ENCODE data around the gene SEMA4G. TPM values are rescaled to one million over a fixed set of nuclear protein-coding genes. Genes with fewer than 3 reads are reported as not detected.

The SEMA4G gene
- total RNA-seq, 4 donors from 2014 or later: 0.66 to 2.5 (median 1.4) TPM

DNA sequence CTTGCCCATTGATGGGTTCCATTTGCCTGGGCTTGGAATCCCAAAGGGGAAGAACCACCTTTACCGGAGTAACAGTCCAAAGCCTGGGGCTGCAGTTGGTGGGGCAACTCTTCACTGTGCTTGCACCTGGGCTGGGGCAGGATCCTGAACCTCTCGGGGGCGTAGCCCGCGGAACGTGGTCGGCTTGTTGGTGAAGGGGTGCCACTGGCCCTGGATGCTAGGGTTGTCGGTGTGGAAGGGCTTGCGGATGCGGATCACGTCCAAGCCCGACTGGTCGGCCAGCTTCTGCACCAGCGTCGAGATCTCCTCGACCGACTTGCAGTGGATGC, 17.3 kb downstream of the SEMA4G start:
- WGBS: 48% methylated on average over 8 of the region's 17 CpGs
- Histone ChIP-seq H3K4me3 (peak overlapping the region; percentile 76 to 92 (median 90)), H3K27me3 (no peaks in the 10 kb centered on the region), H3K27ac (replicated peaks in 1 of 4) (peak overlapping the region; percentile 77 to 86 (median 82)), H3K9me3 (no peaks in the 10 kb centered on the region), H3K36me3 (peaks cover 9 to 68% (median 59%) of the 10 kb centered on the region in 4 donors), H3K4me1 (peaks cover 22 to 51% (median 38%) of the 10 kb centered on the region in 4 donors)
- TF ChIP-seq POLR2AphosphoS5 (IDR thresholded peaks at IDR 0.05) (no peak), EP300 (IDR thresholded peaks at IDR 0.05) (no peak), POLR2A (IDR thresholded peaks at IDR 0.05; ENCODE audit: low read depth) (no peak)
- TF ChIP-seq, protein P1, sequence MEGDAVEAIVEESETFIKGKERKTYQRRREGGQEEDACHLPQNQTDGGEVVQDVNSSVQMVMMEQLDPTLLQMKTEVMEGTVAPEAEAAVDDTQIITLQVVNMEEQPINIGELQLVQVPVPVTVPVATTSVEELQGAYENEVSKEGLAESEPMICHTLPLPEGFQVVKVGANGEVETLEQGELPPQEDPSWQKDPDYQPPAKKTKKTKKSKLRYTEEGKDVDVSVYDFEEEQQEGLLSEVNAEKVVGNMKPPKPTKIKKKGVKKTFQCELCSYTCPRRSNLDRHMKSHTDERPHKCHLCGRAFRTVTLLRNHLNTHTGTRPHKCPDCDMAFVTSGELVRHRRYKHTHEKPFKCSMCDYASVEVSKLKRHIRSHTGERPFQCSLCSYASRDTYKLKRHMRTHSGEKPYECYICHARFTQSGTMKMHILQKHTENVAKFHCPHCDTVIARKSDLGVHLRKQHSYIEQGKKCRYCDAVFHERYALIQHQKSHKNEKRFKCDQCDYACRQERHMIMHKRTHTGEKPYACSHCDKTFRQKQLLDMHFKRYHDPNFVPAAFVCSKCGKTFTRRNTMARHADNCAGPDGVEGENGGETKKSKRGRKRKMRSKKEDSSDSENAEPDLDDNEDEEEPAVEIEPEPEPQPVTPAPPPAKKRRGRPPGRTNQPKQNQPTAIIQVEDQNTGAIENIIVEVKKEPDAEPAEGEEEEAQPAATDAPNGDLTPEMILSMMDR (IDR thresholded peaks at IDR 0.05): no peak
- DNase-seq (ENCODE audit: extremely low spot score): no peak
- intact Hi-C loops (cut with DNase I): loop anchor here (5.0 kb wide), 1 partner anchor 41 kb away; no protein-coding TSS in a partner anchor

DNA sequence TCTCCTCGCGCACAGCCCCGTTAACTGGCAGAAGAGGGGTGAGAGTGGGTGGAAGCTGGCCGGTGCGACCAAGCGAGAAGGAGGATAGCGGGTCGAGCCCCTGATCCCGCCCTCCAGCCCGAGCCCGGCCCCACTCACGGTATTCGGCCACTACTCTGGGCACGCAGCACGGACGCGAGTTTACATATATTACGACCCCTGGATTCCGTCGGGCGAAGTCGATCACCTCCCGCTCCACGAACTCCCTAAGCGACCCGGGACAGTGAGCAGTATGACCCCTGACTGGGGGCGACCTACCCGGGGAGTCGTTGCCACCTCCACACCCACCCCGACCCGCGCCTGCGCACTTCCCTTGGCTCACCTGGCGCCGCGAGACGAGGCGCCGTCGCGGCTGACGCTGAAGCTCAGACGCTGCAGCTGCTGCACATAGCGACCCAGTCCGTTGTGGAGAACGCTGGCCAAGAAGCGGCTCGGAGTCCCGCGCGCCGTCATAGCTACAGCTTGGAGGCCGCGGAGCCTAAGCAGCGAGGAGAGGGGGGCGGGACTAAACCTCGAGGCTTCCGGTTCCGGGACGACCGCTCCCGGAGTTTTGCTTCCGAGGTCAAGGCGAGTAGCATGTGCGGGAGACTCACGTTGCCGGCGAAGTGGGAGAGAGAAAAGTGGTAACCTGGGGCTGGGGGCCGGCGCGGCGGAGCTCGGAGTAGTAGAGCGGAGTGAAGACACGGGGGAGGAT, 17.8 kb downstream of the SEMA4G start, which contains the start of the genes MRPL43 and TWNK:
TSS of gene MRPL43 (minus strand) at position 546 of the 733 bp plus-strand sequence. CDS start at position 492, 54 bp downstream.
TSS of gene TWNK (plus strand) at position 592 of the 733 bp plus-strand sequence. CDS start 668 bp downstream, outside the sequence.
- Histone ChIP-seq H3K4me1 (peaks cover 22 to 51% (median 38%) of the 10 kb centered on the region in 4 donors), H3K4me3 (peak within 1 kb of the TSS; percentile 76 to 92 (median 90)), H3K9me3 (no peaks in the 10 kb centered on the region), H3K36me3 (peaks cover 9 to 67% (median 55%) of the 10 kb centered on the region in 4 donors), H3K27ac (replicated peaks in 1 of 4) (peak within 1 kb of the TSS; percentile 77 to 86 (median 82)), H3K27me3 (no peaks in the 10 kb centered on the region)
- 2% methylated on average over 40 of the region's 75 CpGs for WGBS
- peak; percentile 97 for DNase-seq (ENCODE audit: extremely low spot score)
- TF ChIP-seq POLR2AphosphoS5 (IDR thresholded peaks at IDR 0.05) (peak; percentile 80 to 87), POLR2A (IDR thresholded peaks at IDR 0.05; ENCODE audit: low read depth) (no peak), EP300 (IDR thresholded peaks at IDR 0.05) (no peak)
- TF ChIP-seq, protein P1 (IDR thresholded peaks at IDR 0.05): peak in 1 of 3 experiments; percentile 8
- intact Hi-C loops (cut with DNase I): loop anchor here (5.0 kb wide), 1 partner anchor 40 kb away; no protein-coding TSS in a partner anchor

DNA sequence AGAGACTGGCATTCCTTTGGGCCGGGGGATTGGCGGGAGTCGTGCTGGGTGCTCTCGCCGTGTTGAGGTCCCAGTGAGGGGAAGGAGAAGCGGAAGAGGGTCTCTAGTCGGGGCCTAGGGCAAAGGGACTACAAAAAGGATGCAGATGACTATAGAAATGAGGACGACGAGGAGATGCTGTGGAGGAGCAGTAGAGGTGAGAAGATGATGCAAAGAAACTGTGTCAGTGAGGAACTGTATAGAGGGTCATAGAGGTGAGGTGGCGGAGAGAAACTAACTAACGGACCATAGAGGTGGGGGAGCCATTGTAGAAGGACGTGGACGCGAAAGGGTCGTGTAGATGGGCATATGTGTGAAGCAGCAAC, 18.4 kb downstream of the SEMA4G start:
- no peaks in the 10 kb centered on the region for H3K9me3 ChIP-seq
- H3K27me3 ChIP-seq: no peaks in the 10 kb centered on the region
- peak overlapping the region; percentile 77 to 86 (median 82) for H3K27ac ChIP-seq (replicated peaks in 1 of 4)
- peaks cover 10 to 63% (median 52%) of the 10 kb centered on the region in 4 donors for H3K36me3 ChIP-seq
- intact Hi-C loops (cut with DNase I): loop anchor here (5.0 kb wide), 1 partner anchor 40 kb away; no protein-coding TSS in a partner anchor
- DNase-seq (ENCODE audit: extremely low spot score): no peak
- WGBS: 2% methylated on average over 15 of the region's 15 CpGs
- H3K4me1 ChIP-seq: peaks cover 22 to 51% (median 38%) of the 10 kb centered on the region in 4 donors
- H3K4me3 ChIP-seq: peak overlapping the region; percentile 76 to 92 (median 90)
- TF ChIP-seq, protein P1 (IDR thresholded peaks at IDR 0.05): no peak
- TF ChIP-seq POLR2A (IDR thresholded peaks at IDR 0.05; ENCODE audit: low read depth) (no peak), EP300 (IDR thresholded peaks at IDR 0.05) (no peak), POLR2AphosphoS5 (IDR thresholded peaks at IDR 0.05) (no peak)

DNA sequence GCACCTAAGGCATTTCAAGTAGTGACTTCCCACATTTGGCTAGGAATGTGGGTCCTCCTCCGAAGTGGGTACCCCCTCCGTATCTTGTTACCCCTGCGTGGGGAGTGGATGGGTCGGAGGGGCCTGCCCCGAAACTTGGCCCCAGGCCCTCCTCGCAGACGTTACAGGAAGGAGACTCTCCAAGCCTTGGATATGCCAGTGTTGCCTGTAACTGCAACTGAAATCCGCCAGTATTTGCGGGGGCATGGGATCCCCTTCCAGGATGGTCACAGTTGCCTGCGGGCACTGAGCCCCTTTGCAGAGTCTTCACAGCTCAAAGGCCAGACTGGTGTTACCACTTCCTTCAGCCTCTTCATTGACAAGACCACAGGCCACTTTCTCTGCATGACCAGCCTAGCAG, 18.9 kb downstream of the SEMA4G start:
- 77% methylated on average over 9 of the region's 10 CpGs for WGBS
- Histone ChIP-seq H3K4me3 (peak overlapping the region; percentile 76 to 92 (median 90)), H3K27ac (replicated peaks in 1 of 4) (no peak overlapping the region), H3K4me1 (peaks cover 22 to 51% (median 38%) of the 10 kb centered on the region in 4 donors), H3K27me3 (no peaks in the 10 kb centered on the region), H3K36me3 (peaks cover 15 to 63% (median 50%) of the 10 kb centered on the region in 4 donors), H3K9me3 (no peaks in the 10 kb centered on the region)
- no peak for DNase-seq (ENCODE audit: extremely low spot score)
- intact Hi-C loops (cut with DNase I): loop anchor here (5.0 kb wide), 1 partner anchor 39 kb away; no protein-coding TSS in a partner anchor
- TF ChIP-seq, protein P1 (IDR thresholded peaks at IDR 0.05): no peak
- TF ChIP-seq POLR2AphosphoS5 (IDR thresholded peaks at IDR 0.05) (no peak), POLR2A (IDR thresholded peaks at IDR 0.05; ENCODE audit: low read depth) (no peak), EP300 (IDR thresholded peaks at IDR 0.05) (no peak)
